Suppressor macrophage treated with lipopolysaccharide for 4 hours (primary cell): ENCODE data around the gene DHRS7.
A peak's percentile ranks its signal among the peaks of the same experiment; 100 is the strongest.

Experiments
- DNase-seq: peaks from one replicate; pipeline ENCODE4 v3.0.0-alpha.2; 2020

DHRS7 gene, protein sequence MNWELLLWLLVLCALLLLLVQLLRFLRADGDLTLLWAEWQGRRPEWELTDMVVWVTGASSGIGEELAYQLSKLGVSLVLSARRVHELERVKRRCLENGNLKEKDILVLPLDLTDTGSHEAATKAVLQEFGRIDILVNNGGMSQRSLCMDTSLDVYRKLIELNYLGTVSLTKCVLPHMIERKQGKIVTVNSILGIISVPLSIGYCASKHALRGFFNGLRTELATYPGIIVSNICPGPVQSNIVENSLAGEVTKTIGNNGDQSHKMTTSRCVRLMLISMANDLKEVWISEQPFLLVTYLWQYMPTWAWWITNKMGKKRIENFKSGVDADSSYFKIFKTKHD

DNA sequence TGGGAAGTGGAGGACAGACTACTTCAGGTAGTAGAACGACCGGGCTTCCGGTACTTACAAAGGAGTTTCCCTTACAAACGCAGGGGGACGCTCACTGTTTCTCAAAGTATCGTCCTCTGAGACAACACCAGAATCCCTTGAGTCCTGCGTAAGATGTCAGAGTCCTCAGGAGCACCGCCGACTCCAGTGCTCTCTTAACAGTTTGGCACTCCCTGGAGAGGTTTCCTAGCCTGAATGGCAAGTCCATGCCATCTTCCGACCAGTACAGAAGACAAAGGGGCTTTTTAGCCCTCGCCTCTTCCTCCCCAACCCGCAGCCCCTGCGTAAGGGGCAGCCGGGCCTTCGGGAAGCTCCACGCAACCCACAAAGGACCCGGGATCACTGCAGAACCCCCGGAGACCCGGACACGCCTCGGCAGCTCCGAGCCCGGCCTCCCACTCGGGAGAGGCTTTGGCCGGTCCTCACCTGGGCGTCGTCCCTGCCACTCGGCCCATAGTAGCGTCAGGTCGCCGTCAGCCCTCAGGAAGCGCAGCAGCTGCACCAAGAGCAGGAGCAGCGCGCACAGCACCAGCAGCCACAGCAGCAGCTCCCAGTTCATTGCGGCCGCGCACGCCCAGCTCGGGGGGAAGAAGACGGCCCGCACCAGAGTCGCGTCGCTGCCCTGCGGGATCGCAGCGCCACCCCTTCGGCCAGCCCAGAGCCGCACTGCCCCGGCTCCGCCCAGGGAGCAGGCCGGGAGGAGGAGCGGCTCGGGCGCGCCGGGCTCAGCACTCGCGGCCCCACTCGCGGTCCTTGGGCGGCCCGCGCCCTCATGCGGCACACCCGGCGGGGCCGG is at the start of gene DHRS7:
DHRS7 (minus strand) TSS at position 687 of the 835 bp plus-strand sequence; CDS start at position 598, 89 bp downstream.
- DNase-seq = peak; percentile 93

DNA sequence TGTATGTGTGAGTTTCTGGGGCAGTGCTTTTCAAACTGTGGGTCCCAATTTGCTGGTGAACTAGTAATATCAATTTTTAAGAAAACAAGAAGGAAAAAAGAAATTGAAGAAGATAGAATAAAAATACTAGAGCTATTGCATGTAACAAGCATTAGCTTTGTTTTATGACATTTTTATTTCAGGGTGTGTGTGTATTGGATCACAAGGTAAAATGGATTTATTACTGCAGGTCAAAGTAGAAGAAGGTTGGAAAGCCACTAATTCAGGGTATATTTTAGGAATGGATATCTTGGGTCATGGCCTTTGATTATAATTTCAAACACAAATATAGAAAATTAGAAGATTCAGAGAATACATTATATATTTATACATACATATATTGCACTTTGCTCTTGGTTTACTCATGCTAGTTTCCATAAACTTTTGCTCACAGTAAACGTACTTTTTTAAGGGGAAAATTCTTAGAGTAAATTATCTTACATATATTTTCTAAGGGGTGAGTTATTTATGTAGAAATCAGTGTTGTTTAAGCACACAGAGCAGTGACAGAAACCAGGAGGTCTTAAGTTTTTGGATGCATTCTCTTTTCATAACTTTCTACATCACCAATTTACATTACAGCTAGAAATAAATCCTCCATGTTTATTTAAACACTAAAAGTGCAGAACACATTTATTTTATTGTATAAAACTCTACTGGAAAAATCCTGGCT is 49.4 kb upstream of the DHRS7 start:
- DNase-seq = no peak

DNA sequence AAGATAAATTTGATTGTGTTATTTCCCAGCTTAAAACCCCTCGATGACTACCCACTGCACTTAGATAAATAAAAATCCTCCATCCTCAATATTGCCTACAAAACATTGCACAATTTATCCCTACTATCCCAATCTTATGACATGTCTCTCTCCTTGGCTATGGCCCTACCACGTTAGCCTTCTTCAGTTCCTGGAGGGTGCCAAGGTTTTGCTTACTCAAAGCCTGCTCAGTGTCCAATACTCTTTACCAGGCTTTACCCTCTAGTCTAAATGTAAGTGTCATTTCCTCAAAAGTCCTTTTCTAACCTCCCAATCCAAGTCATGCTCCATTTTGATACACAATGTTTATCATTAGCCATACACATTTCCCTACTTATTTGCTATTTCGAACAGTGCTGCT is 48.8 kb upstream of the DHRS7 start:
- no peak for DNase-seq

DNA sequence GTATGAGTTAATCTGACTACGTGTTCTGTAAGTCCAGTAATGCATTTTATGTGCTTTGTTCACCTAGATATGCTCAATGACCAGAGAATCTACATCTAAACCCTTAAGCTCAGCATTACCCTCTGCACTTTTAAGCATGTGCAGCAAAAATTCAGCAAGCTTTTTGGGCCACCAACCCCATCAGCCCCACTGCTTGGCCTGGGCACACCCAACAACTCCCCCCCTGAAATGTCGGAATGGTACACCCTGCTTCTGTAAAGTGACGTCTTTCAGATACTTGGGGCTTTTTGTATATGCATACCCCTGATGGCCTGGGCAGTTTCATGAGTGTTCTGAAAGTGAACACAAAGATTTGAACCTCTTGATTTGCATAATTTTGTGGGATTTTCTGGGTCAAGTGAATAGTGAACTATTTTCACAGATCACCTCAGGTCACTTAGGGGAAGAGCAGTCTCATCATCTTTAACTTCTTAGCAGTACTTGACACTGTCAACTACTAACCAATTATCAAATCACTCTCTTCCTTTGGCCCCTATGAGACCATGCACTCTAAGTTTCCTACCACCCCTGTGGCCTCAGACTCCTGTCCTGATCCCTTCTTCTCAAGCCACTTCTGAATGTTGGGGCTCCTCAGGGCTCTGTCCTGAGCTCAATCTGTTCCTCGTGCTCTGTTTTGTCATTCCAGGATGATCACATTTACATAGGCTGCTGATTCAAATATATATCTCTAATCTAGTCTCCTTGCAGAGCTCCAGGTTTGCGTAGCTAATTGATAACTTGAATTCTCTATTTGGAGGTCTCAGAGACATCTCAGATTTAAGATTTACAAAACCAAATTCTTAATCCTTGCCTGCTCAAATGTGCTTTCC is 47.5 kb upstream of the DHRS7 start:
- no peak for DNase-seq

DNA sequence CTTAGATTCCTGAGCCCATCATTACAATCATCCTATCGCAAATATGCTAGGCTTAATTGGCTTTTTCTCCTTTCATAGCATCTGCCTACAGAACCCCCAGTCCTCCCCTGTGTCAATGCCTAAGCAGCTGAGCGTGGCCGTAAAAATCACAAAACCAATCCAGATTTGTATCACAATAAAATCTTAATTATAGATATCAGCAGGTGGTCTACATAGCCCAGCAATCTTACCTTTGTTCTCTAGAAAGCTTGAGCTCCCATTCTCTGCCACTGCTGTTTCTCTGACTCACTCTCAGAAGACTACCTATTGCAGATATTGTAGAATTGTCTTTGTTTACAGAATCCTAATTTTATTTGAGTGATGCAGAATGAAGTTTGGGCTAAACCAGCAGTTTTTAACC is 46.0 kb upstream of the DHRS7 start:
- DNase-seq = no peak

DNA sequence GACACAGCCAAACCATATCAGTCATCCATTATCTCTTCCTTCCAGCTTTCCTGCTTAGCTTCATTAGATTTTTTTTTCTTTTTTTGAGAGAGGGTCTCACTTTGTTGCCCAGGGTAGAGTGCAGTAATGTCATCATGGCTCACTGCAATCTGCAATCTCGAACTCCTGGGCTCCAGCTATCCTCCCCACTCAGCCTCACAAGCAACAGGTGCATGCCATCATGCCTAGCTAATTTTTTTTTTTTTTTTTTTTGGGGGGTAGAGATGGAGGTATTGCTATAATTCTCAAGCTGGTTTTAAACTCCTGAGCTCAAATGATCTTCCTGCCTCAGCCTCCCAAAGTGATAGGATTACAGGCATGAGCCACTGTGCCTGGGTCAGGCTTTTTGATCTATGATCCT is 45.5 kb upstream of the DHRS7 start:
- DNase-seq = no peak

DNA sequence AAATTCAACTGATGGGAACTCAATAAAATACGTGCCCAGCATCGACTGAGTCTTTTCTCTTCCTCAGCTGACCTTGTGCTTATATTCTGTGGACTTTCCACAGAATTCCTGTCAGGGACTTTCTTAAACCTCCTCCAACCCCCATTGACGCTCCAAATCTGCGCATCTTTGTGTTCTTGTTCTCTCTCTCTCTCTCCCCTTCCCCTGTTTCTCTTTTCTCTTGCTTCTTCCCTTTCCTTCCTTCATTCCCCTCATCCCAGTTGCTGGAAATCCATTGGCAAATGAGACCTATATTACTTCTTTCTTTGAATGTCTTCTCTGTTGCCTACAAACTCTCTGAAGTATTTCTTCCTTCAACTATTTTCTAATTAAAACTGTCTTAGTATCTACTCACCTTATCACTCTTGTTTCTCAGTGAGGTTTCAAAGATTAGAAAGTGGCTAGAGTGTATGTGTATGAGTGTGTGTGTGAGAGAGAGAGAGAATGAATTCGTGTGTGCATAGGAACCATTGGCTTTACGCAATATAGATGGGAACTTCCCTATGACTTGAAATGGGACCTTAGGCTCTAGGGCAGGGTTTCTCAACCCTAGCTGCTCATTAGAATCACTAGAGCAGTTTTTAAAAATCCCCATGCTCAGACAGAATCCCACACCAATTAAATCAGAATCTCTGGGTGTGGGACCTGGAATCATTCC is 41.8 kb upstream of the DHRS7 start:
- DNase-seq = peak; percentile 66

DNA sequence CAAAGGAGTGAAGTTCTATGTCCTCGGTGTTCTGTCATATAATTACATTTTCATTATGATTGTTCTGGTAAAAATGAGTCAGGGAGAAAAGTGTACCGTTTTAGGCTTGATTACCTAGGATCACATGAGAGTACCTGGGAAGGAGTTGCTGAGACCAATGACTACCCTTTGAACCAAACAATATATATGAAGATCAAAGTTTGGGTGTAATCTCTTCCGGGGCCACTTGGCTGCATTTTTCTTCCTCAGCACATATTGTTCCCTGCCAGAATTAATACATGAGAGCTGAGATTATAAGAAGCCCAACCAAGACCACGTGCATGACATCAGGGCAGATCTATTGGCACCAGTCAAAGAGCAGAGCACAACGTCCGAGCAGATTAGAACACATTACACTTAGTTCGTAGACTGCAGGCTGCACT is 41.1 kb upstream of the DHRS7 start:
- DNase-seq = no peak

DNA sequence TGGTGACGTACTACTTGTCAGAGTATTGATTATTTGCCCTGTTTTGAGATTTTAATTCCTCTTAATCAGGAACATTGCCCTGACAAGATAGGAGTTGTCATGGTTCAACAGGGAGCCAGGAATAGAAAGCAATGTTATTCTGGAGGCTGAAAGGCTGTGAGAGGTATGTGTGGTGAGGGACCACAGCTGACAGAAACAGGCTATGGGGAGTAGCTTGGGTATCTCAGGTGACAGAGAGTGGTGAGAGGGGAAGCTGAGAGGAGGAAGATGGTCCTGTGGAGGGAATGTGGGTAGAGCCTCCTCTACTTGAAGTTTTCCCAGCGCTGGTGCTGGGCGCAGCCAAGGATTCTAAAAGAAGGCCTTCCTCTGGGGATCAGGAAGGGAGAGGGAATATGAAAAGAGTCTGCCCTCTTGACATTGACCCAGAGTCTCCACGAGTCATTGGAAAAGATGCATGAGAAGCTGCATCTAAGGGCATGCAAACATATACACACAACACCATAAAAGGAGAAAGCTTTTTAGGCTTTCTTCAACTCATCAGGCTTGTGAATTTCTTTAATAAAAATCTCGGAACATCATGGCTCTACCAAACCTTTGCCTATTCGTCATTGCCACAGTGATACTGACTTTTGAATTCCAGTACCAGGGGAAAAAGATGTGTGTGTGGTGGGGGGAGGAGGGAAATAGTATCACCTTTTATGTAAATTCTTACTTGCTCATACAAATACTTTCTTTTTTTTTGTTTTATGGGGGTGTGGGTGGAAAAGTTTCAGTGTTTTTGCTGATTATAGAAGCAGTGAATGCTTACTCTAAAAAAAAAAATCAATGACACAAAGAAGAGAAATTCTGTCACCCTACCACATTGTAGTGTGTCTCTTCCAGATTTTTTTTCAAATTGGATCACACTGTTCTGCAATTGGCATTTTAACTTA is 39.9 kb upstream of the DHRS7 start:
- no peak for DNase-seq

DNA sequence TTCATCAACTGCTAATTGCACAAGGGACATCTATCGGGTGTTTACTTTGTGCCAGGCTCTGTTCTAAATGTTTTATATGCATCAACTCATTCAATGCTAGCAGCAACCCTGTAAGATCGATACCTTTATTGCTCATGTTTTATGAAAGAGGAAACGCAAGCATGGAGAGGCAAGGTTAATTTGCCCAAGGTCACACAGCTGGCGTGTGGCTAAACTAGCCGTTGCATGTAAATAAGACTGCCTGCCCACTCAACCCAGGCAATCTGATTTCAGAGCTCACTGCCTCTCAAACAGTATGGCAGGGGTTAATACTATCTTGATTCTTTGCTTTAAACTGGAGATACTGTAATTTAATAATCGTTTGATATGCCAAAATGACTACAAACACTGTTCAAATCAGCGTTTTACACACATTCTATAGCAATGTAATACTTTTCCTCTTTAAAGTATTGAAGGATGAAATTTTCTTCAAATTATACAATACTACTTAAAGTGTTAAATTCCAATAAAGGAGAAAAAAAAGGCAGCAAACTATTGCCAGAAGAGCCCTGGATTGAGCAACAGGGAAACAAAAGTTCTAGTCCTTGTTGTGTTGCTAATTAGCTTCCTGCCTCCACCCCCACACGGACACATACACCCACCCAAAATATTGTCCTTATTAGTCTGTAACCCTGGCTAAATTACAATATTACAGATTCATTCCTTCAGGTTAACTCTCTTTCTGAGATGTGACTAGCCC is 39.1 kb upstream of the DHRS7 start:
- no peak for DNase-seq

DNA sequence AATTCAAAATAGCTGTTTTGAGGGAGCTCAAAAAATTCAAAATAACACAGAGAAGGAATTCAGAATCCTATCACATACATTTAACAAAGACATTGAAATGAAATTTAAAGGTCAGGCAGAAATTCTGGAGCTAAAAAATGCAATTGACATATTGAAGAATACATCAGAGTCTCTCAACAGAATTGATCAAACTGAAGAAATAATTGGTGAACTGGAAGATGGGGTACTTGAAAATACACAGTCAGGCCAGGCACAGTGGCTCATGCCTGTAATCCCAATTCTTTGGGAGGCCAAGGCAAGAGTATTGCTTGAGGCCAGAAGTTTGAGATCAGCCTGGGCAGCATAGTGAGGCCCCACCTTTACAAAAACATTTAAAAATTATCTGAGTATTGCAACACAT is 34.1 kb upstream of the DHRS7 start:
- no peak for DNase-seq

DNA sequence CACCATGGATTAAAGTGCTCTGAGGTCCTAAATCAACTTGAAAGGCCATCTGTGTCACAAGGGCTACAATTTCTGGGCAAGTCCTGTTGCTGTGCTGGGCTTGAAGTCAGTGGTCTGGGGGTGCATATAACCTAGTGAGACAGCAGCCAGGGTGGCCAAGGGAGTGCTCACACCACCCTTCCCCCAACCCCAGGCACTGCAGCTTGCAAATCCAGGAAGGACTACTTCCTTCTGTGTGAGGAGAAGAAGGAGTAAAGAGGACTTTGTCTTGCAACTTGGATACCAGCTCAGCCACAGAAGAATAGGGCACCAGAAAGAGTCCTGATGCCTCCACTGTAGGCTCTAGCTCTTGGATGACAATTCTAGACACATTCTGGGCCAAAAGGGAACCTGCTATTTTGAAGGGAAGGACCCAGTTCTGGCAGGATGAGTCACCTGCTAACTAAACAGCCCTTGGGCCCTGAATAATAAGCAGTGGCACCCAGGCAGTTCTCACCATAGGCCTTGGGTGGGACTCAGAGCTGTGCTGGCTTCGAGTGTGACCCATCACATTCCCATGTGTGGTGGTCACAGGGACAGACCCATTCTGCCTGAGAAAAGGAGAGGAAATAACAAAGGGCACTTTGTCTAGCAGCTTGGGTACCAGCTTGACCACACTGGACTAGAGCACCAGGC is 32.6 kb upstream of the DHRS7 start:
- peak; percentile 20 for DNase-seq

DNA sequence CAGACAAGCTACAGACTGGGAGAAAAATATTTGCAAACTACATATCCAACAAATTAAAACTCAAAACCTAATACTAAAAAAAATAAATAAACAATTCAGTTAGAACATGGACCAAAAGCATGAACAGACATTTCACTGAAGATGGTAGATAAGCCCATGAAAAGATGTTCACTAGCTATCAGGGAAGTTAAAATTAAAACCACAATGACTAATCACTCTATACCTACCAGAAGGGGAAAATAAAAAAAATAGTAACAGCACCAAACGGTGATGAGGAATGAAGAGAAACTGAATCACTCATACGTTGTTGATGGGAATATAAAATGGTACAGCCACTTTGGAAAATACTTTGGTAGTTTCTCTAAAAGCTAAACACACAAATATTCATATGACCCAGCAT is 31.1 kb upstream of the DHRS7 start:
- no peak for DNase-seq

DNA sequence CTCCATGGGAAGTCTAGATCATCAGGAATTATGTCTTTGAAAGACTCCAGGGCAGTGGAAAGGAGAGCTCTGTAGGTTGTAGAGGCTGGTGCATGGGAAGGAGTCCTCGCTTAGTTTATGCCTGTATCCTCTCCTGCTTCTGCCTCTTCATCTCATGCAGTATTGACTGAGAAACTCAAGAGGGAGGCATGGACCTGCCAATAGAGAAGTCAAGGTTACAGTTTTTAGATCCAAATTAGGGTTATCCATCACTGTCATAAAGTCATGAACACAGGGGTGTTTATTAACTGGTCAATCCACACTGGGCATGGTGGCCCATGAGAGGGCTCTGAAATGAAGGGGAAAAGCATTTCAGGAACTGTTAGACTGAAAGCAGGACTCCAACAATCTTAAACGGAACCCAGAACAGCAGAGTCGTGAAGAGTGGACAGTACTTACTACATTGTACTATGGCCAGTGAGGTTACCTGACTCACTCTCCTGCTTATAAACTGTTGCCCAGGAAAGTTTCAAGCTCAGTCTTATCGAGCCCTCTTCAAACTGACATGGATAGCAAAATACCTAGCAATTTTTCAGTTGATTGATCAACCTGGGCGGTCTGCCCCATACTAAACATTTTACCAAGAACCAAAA is 30.1 kb upstream of the DHRS7 start:
- no peak for DNase-seq

DNA sequence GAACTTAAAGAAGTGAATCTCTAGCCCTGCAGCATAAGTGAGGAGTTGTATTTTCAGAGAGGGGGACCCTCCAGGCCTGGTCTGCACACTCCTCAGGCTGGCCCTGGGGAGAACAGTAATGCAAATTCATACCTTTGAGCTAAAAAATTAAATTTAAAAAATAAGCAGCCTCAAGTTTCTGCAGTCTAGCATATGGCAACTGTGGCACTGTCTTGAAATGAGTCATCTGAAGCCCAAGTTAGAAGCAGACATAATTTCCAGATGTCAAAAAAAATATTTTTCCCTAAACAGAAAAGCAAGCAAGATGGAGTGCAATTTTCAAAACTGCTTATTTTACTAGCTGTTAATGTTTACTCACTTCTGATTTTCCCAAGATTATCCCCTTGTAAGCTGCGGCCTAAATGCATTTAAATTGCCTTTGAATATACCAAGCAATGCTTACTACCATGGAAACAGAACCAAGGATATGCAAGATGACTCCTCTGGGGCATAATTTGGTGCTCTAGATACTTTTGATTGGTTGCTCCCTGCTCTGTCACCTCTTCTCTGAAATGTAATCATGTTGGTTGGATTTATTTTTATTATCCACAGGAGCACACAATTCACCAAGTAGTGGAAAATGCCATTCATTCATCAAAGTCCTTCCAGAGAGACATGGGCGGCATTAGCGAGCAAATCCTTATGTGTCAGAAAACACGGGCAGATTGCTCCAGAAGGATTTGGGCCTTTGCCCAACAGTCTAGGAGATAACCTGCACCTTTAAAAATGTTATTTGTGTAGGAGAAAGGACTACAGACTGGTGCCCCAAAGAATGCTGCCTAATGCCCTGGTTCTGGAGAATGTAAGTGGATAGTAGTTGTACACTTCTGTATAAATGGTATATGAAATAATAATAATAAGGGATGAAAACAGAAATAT is 25.0 kb upstream of the DHRS7 start:
- no peak for DNase-seq

DNA sequence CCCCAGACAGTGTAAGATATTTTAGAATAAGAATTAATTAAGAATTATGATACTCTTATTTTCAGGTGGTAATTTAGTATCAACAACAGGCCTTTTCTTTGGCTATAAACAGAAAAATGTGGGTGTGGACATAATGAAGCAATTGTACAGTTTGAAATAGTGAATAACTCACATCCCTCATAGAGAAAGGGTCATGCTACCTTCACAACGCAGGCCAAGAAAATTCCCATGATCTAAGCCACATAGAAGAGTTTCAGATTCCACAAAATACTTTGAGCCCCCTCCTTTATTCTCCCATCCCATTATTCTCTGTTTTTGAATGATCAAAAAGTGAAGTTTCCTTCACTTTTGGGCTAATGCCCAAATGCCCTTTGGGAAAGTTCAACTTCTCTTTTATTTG is 23.5 kb upstream of the DHRS7 start:
- no peak for DNase-seq

DNA sequence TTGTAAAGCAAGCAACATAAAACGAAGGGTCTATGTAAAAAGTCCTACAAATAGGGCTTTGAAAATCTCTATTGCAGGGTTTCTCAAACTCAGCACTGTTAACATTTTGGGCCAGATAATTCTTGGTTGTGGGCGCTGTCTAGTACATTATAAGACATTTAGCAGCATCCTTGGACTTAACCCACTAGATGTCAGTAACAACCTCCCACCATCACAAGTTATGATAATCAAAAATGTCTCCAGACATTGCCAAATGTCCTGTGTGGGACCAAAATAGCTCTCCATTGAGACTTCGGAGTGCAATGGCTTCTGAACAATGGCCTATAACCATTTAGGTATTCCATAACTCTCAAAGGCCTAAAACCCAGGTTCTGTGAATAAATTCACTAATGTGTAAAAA is 22.9 kb upstream of the DHRS7 start:
- DNase-seq = no peak
